Activated CD8-positive, alpha-beta T cell treated with anti-CD3 and anti-CD28 coated beads for 36 hours (primary cell): Measurements from ENCODE around the gene TMX1. TPM values are rescaled to one million over a fixed set of nuclear protein-coding genes. Genes with fewer than 3 reads are reported as not detected.

Source experiments
- ATAC-seq: fragments of 200-7000 bp; cut with Tn5 transposase; one replicate; pipeline ENCODE4 v1.10.0; 2021; ENCODE audit warnings: mild to moderate bottlenecking, moderate library complexity
- CTCF ChIA-PET: fragments of 350-600 bp; sonication (Branson Sonifier 250); formaldehyde crosslinking; loops from one replicate; lab custom pipeline; 2021; ENCODE audit warnings: antibody characterized with exemption; lab: Charles Lee
- POLR2A ChIA-PET: fragments of 350-600 bp; sonication (Branson Sonifier 250); formaldehyde crosslinking; loops from one replicate; lab custom pipeline; 2021; ENCODE audit warnings: antibody characterized with exemption; lab: Charles Lee
- DNase-seq: peaks from one replicate; pipeline ENCODE4 v3.0.0-alpha.2; 2020
- H3K27ac Mint-ChIP-seq: one replicate; pipeline ENCODE4 v1.8.0; 2021; ENCODE audit warnings: mild to moderate bottlenecking, mixed read lengths
- H3K27me3 Mint-ChIP-seq: one replicate; pipeline ENCODE4 v1.8.0; 2021; ENCODE audit warnings: mixed read lengths
- H3K36me3 Mint-ChIP-seq: one replicate; pipeline ENCODE4 v1.8.0; 2021; ENCODE audit warnings: low read depth, mixed read lengths
- H3K4me1 Mint-ChIP-seq: one replicate; pipeline ENCODE4 v1.8.0; 2021; ENCODE audit warnings: low read depth, mixed read lengths
- H3K4me3 Mint-ChIP-seq: one replicate; pipeline ENCODE4 v1.8.0; 2021; ENCODE audit warnings: mild to moderate bottlenecking, moderate library complexity, mixed read lengths
- H3K9me3 Mint-ChIP-seq: one replicate; pipeline ENCODE4 v1.8.0; 2021; ENCODE audit warnings: mixed read lengths
- intact Hi-C: fragments of 100-400 bp; cut with micrococcal nuclease; formaldehyde crosslinking; loops from one replicate; pipeline ENCODE4 v1.10.0; 2022
- total RNA-seq, 2 experiments: library from RNA; stranded (reverse); gene quantifications; one replicate each; pipeline ENCODE4 v1.2.3, GENCODE V29; 2021
- TF ChIP-seq, protein P1 (sequence below): fragments of 200-600 bp; IDR thresholded peaks from one replicate; pipeline ENCODE4 v1.8.0; 2022; ENCODE audit warnings: antibody characterized with exemption, mild to moderate bottlenecking

The TMX1 gene
- total RNA-seq, 2 experiments from 2014 or later, result 53.6 to 61.1 TPM

DNA sequence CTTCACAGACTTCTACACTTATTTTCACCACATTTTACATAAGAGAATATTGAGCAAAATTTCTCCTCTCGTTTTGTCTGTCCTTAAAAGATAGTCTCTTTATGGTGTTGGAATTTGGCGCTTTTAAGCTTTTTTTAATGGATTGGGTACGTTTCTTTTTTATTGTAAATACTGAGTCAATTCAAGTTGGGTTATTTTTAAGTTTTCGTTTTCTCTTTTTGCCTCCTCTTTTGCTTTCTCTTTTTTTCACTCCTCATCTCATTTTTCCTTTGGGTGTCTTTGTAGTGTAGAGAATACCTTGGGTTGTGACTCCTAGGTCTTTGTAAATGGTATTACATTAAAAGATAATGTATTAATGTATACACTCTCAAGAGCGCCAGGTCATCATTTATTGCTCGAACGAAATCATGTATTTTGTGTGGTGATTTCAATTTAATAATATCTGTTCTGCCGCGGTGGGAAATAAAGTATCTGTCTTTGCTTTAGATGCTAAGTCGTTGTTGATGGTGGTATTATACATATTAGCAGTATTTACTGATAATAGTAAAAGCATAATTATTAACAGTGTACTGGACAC lies 845 bp downstream of the TMX1 start:
- H3K27me3 Mint-ChIP-seq, result no peaks in the 10 kb centered on the region
- H3K27ac Mint-ChIP-seq, result no peak overlapping the region
- ATAC-seq, result no peak
- CTCF ChIA-PET, result no interaction called here
- TF ChIP-seq, protein P1, sequence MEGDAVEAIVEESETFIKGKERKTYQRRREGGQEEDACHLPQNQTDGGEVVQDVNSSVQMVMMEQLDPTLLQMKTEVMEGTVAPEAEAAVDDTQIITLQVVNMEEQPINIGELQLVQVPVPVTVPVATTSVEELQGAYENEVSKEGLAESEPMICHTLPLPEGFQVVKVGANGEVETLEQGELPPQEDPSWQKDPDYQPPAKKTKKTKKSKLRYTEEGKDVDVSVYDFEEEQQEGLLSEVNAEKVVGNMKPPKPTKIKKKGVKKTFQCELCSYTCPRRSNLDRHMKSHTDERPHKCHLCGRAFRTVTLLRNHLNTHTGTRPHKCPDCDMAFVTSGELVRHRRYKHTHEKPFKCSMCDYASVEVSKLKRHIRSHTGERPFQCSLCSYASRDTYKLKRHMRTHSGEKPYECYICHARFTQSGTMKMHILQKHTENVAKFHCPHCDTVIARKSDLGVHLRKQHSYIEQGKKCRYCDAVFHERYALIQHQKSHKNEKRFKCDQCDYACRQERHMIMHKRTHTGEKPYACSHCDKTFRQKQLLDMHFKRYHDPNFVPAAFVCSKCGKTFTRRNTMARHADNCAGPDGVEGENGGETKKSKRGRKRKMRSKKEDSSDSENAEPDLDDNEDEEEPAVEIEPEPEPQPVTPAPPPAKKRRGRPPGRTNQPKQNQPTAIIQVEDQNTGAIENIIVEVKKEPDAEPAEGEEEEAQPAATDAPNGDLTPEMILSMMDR, result no peak
- DNase-seq, result no peak
- H3K4me1 Mint-ChIP-seq, result peaks cover 52% of the 10 kb centered on the region
- H3K36me3 Mint-ChIP-seq, result peaks cover 24% of the 10 kb centered on the region
- no peak overlapping the region for H3K4me3 Mint-ChIP-seq
- H3K9me3 Mint-ChIP-seq, result no peaks in the 10 kb centered on the region
- intact Hi-C loops, result no loop called here
- POLR2A ChIA-PET, result interaction anchor here (0.9 to 3.2 kb wide), 5 partner anchors 15 to 146 kb away, joined by 3 to 13 read pairs (median 3); partner anchors contain the start of gene TRIM9

DNA sequence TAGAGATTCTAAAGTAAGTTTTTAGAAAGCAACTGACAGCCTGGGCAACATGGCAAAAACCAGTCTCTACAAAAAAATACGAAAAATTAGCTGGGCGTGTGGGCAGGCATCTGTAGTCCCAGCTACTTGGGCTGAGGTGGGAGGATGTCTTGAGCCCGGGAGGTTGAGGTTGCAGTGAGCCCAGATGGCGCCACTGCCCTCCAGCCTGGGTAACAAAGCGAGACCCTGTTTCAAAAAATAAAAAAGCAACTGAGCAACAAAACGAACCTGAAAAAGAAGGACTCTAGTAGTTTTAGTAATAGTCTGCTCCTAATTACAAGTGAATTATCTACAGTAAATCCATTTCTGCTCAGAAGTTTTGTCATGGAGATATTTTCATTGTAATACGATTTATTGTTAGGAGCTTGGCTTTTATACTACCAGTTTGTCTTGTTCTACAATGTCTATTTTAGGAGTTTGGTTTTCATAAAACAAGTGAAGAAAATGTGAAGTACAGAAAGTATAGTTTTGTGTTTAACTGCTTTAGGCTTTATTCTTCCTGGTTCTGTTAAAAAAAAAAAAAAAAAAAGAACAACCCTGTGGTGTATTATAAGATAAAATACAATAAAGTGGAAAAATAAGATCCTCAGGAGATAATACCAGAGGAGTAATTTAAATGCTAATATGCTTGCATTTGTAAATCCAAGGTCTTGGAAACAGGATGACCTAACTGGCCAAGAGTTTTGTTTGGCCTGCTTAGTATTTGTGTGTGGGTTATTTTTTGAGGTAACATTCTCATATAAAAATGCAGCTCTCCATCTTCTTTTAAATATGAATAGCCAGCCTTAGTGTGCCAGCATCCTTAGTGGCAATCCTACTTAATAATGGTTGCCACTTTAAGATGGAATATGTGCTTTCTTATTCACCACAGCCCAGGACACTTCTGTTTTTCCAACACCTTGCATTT lies 2.8 kb downstream of the TMX1 start:
- H3K36me3 Mint-ChIP-seq, result peaks cover 36% of the 10 kb centered on the region
- peak; percentile 17 for DNase-seq

DNA sequence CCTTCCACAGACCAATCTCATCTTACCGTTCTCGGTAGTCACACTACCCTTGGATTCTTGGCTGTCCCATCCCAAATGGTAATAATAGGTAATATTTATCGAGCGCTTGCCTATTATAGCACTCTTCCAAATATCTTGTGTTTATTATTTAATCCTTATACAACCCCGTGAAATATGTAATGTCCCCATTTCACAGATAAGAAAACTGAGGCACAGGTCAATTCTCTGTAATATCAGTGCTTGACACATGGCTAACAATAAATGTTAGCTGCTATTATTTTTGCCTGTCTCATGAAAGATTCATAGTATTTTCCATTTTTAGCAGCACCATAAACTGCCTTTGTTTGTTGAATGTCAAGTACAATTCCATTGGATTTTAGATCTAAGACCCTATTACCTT lies 4.5 kb downstream of the TMX1 start:
- DNase-seq (no peak), ATAC-seq (no peak)
- Mint-ChIP-seq H3K36me3 (peaks cover 50% of the 10 kb centered on the region), H3K4me1 (peaks cover 45% of the 10 kb centered on the region), H3K27me3 (no peaks in the 10 kb centered on the region), H3K9me3 (no peaks in the 10 kb centered on the region), H3K4me3 (no peak overlapping the region), H3K27ac (peak overlapping the region; percentile 17)
- intact Hi-C loops, result no loop called here
- ChIA-PET CTCF (interaction anchor here (1.7 kb wide), 1 partner anchor 38 kb away, joined by 6 read pairs; no protein-coding TSS in a partner anchor), POLR2A (no interaction called here)
- TF ChIP-seq, protein P1, result no peak

More for the DNA sequence above, 2.8 kb downstream of the TMX1 start:
- ChIA-PET CTCF (no interaction called here), POLR2A (interaction anchor here (1.0 to 1.2 kb wide), 2 partner anchors 10 to 17 kb away, joined by 3 to 5 read pairs; no protein-coding TSS in a partner anchor)
- TF ChIP-seq, protein P1, result no peak
- Mint-ChIP-seq H3K4me3 (no peak overlapping the region), H3K27ac (no peak overlapping the region), H3K9me3 (no peaks in the 10 kb centered on the region), H3K27me3 (no peaks in the 10 kb centered on the region), H3K4me1 (peaks cover 51% of the 10 kb centered on the region)
- intact Hi-C loops, result no loop called here
- ATAC-seq, result no peak

DNA sequence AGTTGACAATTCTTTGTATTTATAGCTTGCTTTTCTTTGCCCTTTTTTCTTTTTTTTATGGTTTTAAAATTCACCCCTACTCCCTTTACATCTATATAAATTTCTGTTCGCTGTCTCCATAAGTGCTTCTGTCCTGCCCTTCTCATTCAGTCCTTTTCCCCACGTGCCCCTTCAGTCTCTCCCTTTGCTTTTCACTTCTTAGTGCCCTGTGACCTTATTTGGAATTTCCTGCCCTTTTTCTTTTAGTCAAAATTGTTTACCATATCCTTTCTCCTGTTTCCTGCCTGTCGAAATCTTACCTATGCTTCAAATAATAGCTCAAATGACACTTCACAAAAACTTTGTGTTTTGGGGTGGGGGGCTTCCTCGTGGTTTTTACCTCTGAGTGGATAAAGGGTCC lies 6.0 kb downstream of the TMX1 start:
- H3K27ac Mint-ChIP-seq, result peak overlapping the region; percentile 55
- H3K36me3 Mint-ChIP-seq, result peaks cover 58% of the 10 kb centered on the region
- H3K9me3 Mint-ChIP-seq, result no peaks in the 10 kb centered on the region
- no peak for ATAC-seq
- no peaks in the 10 kb centered on the region for H3K27me3 Mint-ChIP-seq
- TF ChIP-seq, protein P1, result no peak
- DNase-seq, result no peak
- POLR2A ChIA-PET, result interaction anchor here (0.6 to 0.9 kb wide), 2 partner anchors 17 to 32 kb away, joined by 3 read pairs; no protein-coding TSS in a partner anchor
- H3K4me1 Mint-ChIP-seq, result peaks cover 46% of the 10 kb centered on the region
- CTCF ChIA-PET, result interaction anchor here (0.5 to 1.7 kb wide), 2 partner anchors 10 to 37 kb away, joined by 3 to 6 read pairs; no protein-coding TSS in a partner anchor
- intact Hi-C loops, result no loop called here
- H3K4me3 Mint-ChIP-seq, result no peak overlapping the region
